ENCODE results near the gene ABCC8. TPM values are rescaled to one million over a fixed set of nuclear protein-coding genes. Genes with fewer than 3 reads are reported as not detected.

ABCC8 gene
- polyA plus RNA-seq, 1 of the 3 experiments (the other 2 are of a cell fraction) = 1.1 TPM

- POLR2A ChIA-PET = no interaction called here
- H3K79me2 ChIP-seq (ENCODE audit: insufficient read depth) = no peaks in the 10 kb centered on the region
- H3F3A ChIP-seq (replicated peaks; ENCODE audit: insufficient read depth) = no peaks in the 10 kb centered on the region
- DNase-seq = no peak
- no peak overlapping the region for H3K9ac ChIP-seq
- no peak overlapping the region for H3K4me3 ChIP-seq (ENCODE audit: low read depth in 2 of 2, low read length in 1 of 2)
- no peaks in the 10 kb centered on the region; the same call in 1 of the 2 replicates for H3K27me3 ChIP-seq (ENCODE audit: insufficient read depth)
- H3K4me1 ChIP-seq (ENCODE audit: control insufficient read depth in 1 of 2, insufficient read depth in 2 of 2, low read depth in 1 of 2, low read length in 1 of 2) = no peaks in the 10 kb centered on the region; a peak in 1 of 4 replicates
- WGBS (ENCODE audit: low lambda C conversion rate) = 77% methylated on average over 10 of the region's 11 CpGs
- H3K9me2 ChIP-seq = no peaks in the 10 kb centered on the region
- no peak overlapping the region for H3K27ac ChIP-seq (ENCODE audit: low read depth in 2 of 2, low read length in 1 of 2)
- H4K20me1 ChIP-seq (ENCODE audit: insufficient read depth) = no peaks in the 10 kb centered on the region
- H3K9me3 ChIP-seq = no peaks in the 10 kb centered on the region
- TF ChIP-seq SMC3 (IDR thresholded peaks at IDR 0.05; ENCODE audit: low read depth, low read length) (no peak), JUND (IDR thresholded peaks at IDR 0.05) (no peak), ZBTB33 (IDR thresholded peaks at IDR 0.05; ENCODE audit: borderline replicate concordance, low read depth) (no peak), FOXM1 (IDR thresholded peaks at IDR 0.05; ENCODE audit: low read depth) (no peak), SIN3A (IDR thresholded peaks at IDR 0.05; ENCODE audit: borderline replicate concordance, low read depth, low read length) (no peak), YY1 (IDR thresholded peaks at IDR 0.05; ENCODE audit: low read depth) (no peak), FOSL2 (IDR thresholded peaks at IDR 0.05; ENCODE audit: borderline replicate concordance, low read depth) (no peak), MEF2A (IDR thresholded peaks at IDR 0.05; ENCODE audit: borderline replicate concordance, low read depth) (no peak), TAF1 (IDR thresholded peaks at IDR 0.05; ENCODE audit: borderline replicate concordance, low read depth, low read length) (no peak), RXRA (IDR thresholded peaks at IDR 0.05; ENCODE audit: borderline replicate concordance, low read depth) (no peak), USF2 (IDR thresholded peaks at IDR 0.05; ENCODE audit: borderline replicate concordance, low read depth, low read length) (no peak), CHD2 (IDR thresholded peaks at IDR 0.05; ENCODE audit: low read length, partially characterized antibody) (no peak), MXI1 (IDR thresholded peaks at IDR 0.05; ENCODE audit: low read depth, low read length) (no peak), NRF1 (IDR thresholded peaks at IDR 0.05; ENCODE audit: low read depth, low read length) (no peak), RCOR1 (IDR thresholded peaks at IDR 0.05; ENCODE audit: low read length) (no peak), TCF12 (IDR thresholded peaks at IDR 0.05) (no peak), RFX5 (IDR thresholded peaks at IDR 0.05; ENCODE audit: low read length) (no peak), USF1 (IDR thresholded peaks at IDR 0.05; ENCODE audit: borderline replicate concordance, low read depth) (no peak)
- TF ChIP-seq, protein P1, sequence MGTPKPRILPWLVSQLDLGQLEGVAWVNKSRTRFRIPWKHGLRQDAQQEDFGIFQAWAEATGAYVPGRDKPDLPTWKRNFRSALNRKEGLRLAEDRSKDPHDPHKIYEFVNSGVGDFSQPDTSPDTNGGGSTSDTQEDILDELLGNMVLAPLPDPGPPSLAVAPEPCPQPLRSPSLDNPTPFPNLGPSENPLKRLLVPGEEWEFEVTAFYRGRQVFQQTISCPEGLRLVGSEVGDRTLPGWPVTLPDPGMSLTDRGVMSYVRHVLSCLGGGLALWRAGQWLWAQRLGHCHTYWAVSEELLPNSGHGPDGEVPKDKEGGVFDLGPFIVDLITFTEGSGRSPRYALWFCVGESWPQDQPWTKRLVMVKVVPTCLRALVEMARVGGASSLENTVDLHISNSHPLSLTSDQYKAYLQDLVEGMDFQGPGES (IDR thresholded peaks at IDR 0.05; ENCODE audit: low read depth, low read length) = no peak
- TF ChIP-seq, protein P2, sequence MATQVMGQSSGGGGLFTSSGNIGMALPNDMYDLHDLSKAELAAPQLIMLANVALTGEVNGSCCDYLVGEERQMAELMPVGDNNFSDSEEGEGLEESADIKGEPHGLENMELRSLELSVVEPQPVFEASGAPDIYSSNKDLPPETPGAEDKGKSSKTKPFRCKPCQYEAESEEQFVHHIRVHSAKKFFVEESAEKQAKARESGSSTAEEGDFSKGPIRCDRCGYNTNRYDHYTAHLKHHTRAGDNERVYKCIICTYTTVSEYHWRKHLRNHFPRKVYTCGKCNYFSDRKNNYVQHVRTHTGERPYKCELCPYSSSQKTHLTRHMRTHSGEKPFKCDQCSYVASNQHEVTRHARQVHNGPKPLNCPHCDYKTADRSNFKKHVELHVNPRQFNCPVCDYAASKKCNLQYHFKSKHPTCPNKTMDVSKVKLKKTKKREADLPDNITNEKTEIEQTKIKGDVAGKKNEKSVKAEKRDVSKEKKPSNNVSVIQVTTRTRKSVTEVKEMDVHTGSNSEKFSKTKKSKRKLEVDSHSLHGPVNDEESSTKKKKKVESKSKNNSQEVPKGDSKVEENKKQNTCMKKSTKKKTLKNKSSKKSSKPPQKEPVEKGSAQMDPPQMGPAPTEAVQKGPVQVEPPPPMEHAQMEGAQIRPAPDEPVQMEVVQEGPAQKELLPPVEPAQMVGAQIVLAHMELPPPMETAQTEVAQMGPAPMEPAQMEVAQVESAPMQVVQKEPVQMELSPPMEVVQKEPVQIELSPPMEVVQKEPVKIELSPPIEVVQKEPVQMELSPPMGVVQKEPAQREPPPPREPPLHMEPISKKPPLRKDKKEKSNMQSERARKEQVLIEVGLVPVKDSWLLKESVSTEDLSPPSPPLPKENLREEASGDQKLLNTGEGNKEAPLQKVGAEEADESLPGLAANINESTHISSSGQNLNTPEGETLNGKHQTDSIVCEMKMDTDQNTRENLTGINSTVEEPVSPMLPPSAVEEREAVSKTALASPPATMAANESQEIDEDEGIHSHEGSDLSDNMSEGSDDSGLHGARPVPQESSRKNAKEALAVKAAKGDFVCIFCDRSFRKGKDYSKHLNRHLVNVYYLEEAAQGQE (IDR thresholded peaks at IDR 0.05; ENCODE audit: low read depth, low read length) = no peak
- H3K4me2 ChIP-seq = no peak overlapping the region
- no peak overlapping the region for H2AFZ ChIP-seq (ENCODE audit: low read depth)
- no peaks in the 10 kb centered on the region for H3K36me3 ChIP-seq (replicated peaks in 1 of 2; ENCODE audit: control insufficient read depth in 1 of 2, insufficient read depth in 2 of 2, low read length in 1 of 2)
- CTCF ChIA-PET = interaction anchor here (28.1 to 45.6 kb wide), 3 partner anchors 3 to 135 kb away, joined by 499 to 1101 read pairs (median 499); partner anchors contain the start of gene KCNJ11
Observed at GRCh38 chr11:17521106-17521900, 44.7 kb upstream of the ABCC8 start.

Measured in SK-N-SH (cell line).